Limb (tissue), 2 donors: ENCODE data around the gene ANP32E.
A peak's percentile ranks its signal among the peaks of the same experiment; 100 is the strongest.

Experiments used
- DNase-seq, 2 donors: peaks; one replicate each; pipeline ENCODE4 v3.0.0-alpha.2; 2016; ENCODE audit errors: extremely low spot score in 2 of 2

The ANP32E gene

GRCh38 chr1:150171801-150172200, 64.1 kb downstream of the ANP32E start:
- DNase-seq, result no peak

DNA sequence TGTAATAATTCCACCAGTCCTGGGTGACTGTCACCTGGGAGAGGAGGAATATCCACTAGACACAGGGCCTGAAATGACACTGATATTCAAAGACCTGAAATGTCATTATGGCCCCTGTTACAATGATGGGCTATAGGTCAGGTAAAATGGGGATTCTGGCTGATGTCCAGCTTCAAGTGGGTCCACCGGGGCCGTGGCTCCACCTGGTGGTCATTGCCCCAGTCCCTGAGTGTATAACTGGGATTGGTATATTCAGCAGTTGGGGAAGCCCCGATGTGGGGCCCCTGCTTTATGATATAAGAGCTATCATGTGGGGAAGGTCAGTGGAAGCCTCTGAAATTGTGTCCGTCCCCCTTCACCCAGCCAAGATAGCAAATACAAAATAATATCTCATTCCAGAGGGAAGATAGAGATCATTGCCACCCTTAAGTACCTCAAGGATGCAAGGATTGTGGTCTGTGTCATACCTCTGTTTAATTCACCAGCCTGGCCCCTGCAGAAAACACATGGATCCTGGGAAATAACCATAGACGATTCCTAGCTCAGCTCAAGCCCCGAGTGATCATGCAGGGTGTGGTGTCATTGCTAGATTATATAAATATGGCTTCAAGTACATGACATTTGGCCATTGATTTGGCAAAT, 66.8 kb downstream of the ANP32E start:
- DNase-seq, result peak in 1 of 2 donors; percentile 77
